Astrocyte (in vitro differentiated cells and primary cell): ENCODE data around the gene SAMD4A.

Experiments
- CTCF ChIP-seq: IDR thresholded peaks from 2 replicates; pipeline ENCODE4 v1.5.1; 2011; ENCODE audit warnings: low read depth, mild to moderate bottlenecking, inconsistent platforms, low read length, moderate library complexity; ENCODE audit not compliant: insufficient read depth
- EZH2 ChIP-seq: IDR thresholded peaks from 2 replicates; pipeline ENCODE4 v1.6.1; 2012; ENCODE audit warnings: mild to moderate bottlenecking, low read length, inconsistent platforms; ENCODE audit not compliant: insufficient read depth

GRCh38 chr14:54828037-54828436 lies 261.1 kb downstream of the SAMD4A start:
- no peak for TF ChIP-seq CTCF
- TF ChIP-seq EZH2: no peak
